ENCODE data around the gene ZNF383.
A peak's percentile ranks its signal among the peaks of the same experiment; 100 is the strongest.

ZNF383 gene

GRCh38 chr19:37218592-37218935 lies 550 bp downstream of the ZNF383 start:
- ChIA-PET POLR2A (ENCODE audit: low non-redundant PET) (no interaction called here), CTCF (no interaction called here)
- no peak for TF ChIP-seq CTCF (conservative IDR thresholded peaks at IDR 0.05; ENCODE audit: low read depth)
- H3K27ac ChIP-seq: peak overlapping the region; percentile 89
- DNase-seq (ENCODE audit: low spot score): no peak

- ChIA-PET POLR2A (ENCODE audit: low non-redundant PET) (no interaction called here), CTCF (no interaction called here)
- H3K27ac ChIP-seq: no peak overlapping the region
- DNase-seq (ENCODE audit: low spot score): no peak
- TF ChIP-seq CTCF (conservative IDR thresholded peaks at IDR 0.05; ENCODE audit: low read depth): no peak
Observed at GRCh38 chr19:37220383-37220782, 2.4 kb downstream of the ZNF383 start.

GRCh38 chr19:37221136-37221535 lies 3.1 kb downstream of the ZNF383 start:
- TF ChIP-seq CTCF (conservative IDR thresholded peaks at IDR 0.05; ENCODE audit: low read depth): no peak
- CTCF ChIA-PET: no interaction called here
- peak overlapping the region; percentile 26 for H3K27ac ChIP-seq
- DNase-seq (ENCODE audit: low spot score): no peak
- POLR2A ChIA-PET (ENCODE audit: low non-redundant PET): no interaction called here

GRCh38 chr19:37226248-37226647 lies 8.2 kb downstream of the ZNF383 start:
- CTCF ChIA-PET: no interaction called here
- DNase-seq (ENCODE audit: low spot score): no peak
- H3K27ac ChIP-seq: no peak overlapping the region
- TF ChIP-seq CTCF (conservative IDR thresholded peaks at IDR 0.05; ENCODE audit: low read depth): no peak
- POLR2A ChIA-PET (ENCODE audit: low non-redundant PET): no interaction called here

- 0 out of 2 replicates have a peak, but pooled peaks have one; percentile 13 for TF ChIP-seq CTCF (conservative IDR thresholded peaks at IDR 0.05; ENCODE audit: low read depth)
- CTCF ChIA-PET: interaction anchor here (0.7 kb wide), 1 partner anchor 150 kb away, joined by 3 read pairs; the partner anchor contains the start of gene ZNF420
- H3K27ac ChIP-seq: no peak overlapping the region
- no peak for DNase-seq (ENCODE audit: low spot score)
- POLR2A ChIA-PET (ENCODE audit: low non-redundant PET): no interaction called here
Observed at GRCh38 chr19:37227996-37228395, 10.0 kb downstream of the ZNF383 start.

- no peak for DNase-seq (ENCODE audit: low spot score)
- POLR2A ChIA-PET (ENCODE audit: low non-redundant PET): no interaction called here
- CTCF ChIA-PET: no interaction called here
- no peak overlapping the region for H3K27ac ChIP-seq
- no peak for TF ChIP-seq CTCF (conservative IDR thresholded peaks at IDR 0.05; ENCODE audit: low read depth)
Observed at GRCh38 chr19:37243206-37243632, 25.2 kb downstream of the ZNF383 start.
